Measurements from ENCODE around the gene FURIN.

DNA sequence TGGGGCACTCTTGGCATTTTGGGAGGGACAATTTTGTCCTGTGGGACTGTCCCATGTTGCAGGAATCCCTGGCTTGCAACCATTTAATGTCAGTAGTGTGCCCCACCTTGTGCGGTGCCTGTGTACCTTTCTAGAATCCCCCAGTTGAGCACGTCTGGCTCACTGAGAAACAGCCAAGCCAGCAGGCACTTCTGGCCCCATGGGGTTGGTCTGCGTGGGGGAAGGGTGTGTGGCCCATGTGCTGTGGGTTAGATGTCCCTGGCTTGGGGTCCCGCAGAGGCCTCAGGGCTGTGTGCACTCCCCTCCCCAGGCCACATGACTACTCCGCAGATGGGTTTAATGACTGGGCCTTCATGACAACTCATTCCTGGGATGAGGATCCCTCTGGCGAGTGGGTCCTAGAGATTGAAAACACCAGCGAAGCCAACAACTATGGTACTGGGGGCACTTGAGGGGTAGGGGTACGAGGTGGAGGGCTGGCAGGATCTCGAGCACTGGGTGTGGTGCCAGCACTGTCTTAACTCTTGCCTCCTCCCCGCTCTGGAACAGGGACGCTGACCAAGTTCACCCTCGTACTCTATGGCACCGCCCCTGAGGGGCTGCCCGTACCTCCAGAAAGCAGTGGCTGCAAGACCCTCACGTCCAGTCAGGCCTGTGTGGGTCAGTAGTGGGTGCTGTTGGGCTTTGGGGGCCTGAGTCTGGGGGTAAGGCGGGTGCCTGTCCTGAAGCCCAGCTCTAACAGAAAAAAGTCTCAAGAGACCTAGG, 12.2 kb downstream of the FURIN start:
- TF ChIP-seq, protein P1, sequence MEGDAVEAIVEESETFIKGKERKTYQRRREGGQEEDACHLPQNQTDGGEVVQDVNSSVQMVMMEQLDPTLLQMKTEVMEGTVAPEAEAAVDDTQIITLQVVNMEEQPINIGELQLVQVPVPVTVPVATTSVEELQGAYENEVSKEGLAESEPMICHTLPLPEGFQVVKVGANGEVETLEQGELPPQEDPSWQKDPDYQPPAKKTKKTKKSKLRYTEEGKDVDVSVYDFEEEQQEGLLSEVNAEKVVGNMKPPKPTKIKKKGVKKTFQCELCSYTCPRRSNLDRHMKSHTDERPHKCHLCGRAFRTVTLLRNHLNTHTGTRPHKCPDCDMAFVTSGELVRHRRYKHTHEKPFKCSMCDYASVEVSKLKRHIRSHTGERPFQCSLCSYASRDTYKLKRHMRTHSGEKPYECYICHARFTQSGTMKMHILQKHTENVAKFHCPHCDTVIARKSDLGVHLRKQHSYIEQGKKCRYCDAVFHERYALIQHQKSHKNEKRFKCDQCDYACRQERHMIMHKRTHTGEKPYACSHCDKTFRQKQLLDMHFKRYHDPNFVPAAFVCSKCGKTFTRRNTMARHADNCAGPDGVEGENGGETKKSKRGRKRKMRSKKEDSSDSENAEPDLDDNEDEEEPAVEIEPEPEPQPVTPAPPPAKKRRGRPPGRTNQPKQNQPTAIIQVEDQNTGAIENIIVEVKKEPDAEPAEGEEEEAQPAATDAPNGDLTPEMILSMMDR (conservative IDR thresholded peaks at IDR 0.05 in 1 of 2, IDR thresholded peaks at IDR 0.05 in 1 of 2; ENCODE audit: extremely low read depth in 1 of 2, insufficient read depth in 1 of 2, low read depth in 1 of 2, low read length in 2 of 2) = no peak
- TF ChIP-seq EZH2 (IDR thresholded peaks at IDR 0.05; ENCODE audit: borderline replicate concordance, low read length) = no peak
